GM08714 (cell line): ENCODE measurements around the gene ERC1.

ENCODE experiments used
- H3K4me3 ChIP-seq: fragments of 200-500 bp; sonication (Bioruptor generic); 2 replicates; pipeline ENCODE4 v1.5.1; 2014; ENCODE audit warnings: mild to moderate bottlenecking, low read length, inconsistent platforms
- ZNF274 ChIP-seq: IDR thresholded peaks from 2 replicates; pipeline ENCODE4 v1.6.1; 2012; ENCODE audit warnings: mild to moderate bottlenecking, low read depth, low read length

Gene ERC1

GRCh38 chr12:990661-991349, at the start of gene ERC1:
Gene ERC1 (plus strand): TSS chr12:991223. CDS start chr12:1027904, 36,681 bp downstream.
- TF ChIP-seq ZNF274, result no peak
- peak within 1 kb of the TSS; percentile 76 for H3K4me3 ChIP-seq

GRCh38 chr12:943051-943450, 48.0 kb upstream of the ERC1 start:
- TF ChIP-seq ZNF274, result no peak
- H3K4me3 ChIP-seq, result no peak overlapping the region

GRCh38 chr12:944211-944610, 46.8 kb upstream of the ERC1 start:
- no peak overlapping the region for H3K4me3 ChIP-seq
- no peak for TF ChIP-seq ZNF274

GRCh38 chr12:946212-946611, 44.8 kb upstream of the ERC1 start:
- no peak for TF ChIP-seq ZNF274
- no peak overlapping the region for H3K4me3 ChIP-seq

GRCh38 chr12:946631-947030, 44.4 kb upstream of the ERC1 start:
- TF ChIP-seq ZNF274, result no peak
- H3K4me3 ChIP-seq, result no peak overlapping the region

- TF ChIP-seq ZNF274, result no peak
These were observed 42.8 kb upstream of the ERC1 start for GRCh38 chr12:948238-948637.

GRCh38 chr12:949453-950191, 41.4 kb upstream of the ERC1 start, which contains the start of gene RAD52:
Gene RAD52 (minus strand): TSS chr12:949694. CDS start chr12:933058, 16,636 bp downstream.
- no peak for TF ChIP-seq ZNF274
- peak within 1 kb of the TSS; percentile 73 for H3K4me3 ChIP-seq

More at GRCh38 chr12:948238-948637, 42.8 kb upstream of the ERC1 start:
- H3K4me3 ChIP-seq, result peak overlapping the region; percentile 73

- H3K4me3 ChIP-seq, result no peak overlapping the region
- no peak for TF ChIP-seq ZNF274
These were observed 39.8 kb upstream of the ERC1 start for GRCh38 chr12:951176-951575.

- TF ChIP-seq ZNF274, result no peak
These were observed 37.2 kb upstream of the ERC1 start for GRCh38 chr12:953776-954175.

GRCh38 chr12:954741-955140, 36.3 kb upstream of the ERC1 start:
- H3K4me3 ChIP-seq, result no peak overlapping the region
- TF ChIP-seq ZNF274, result no peak

More at GRCh38 chr12:953776-954175, 37.2 kb upstream of the ERC1 start:
- no peak overlapping the region for H3K4me3 ChIP-seq

- no peak for TF ChIP-seq ZNF274
- no peak overlapping the region for H3K4me3 ChIP-seq
These were observed 35.1 kb upstream of the ERC1 start for GRCh38 chr12:955939-956338.

- no peak for TF ChIP-seq ZNF274
- no peak overlapping the region for H3K4me3 ChIP-seq
These were observed 32.4 kb upstream of the ERC1 start for GRCh38 chr12:958588-959123.

GRCh38 chr12:966724-967123, 24.3 kb upstream of the ERC1 start:
- no peak for TF ChIP-seq ZNF274
- no peak overlapping the region for H3K4me3 ChIP-seq

GRCh38 chr12:967641-968040, 23.4 kb upstream of the ERC1 start:
- H3K4me3 ChIP-seq, result no peak overlapping the region
- no peak for TF ChIP-seq ZNF274

- H3K4me3 ChIP-seq, result no peak overlapping the region
- TF ChIP-seq ZNF274, result no peak
These were observed 22.5 kb upstream of the ERC1 start for GRCh38 chr12:968545-968944.

GRCh38 chr12:969821-970220, 21.2 kb upstream of the ERC1 start:
- no peak for TF ChIP-seq ZNF274
- no peak overlapping the region for H3K4me3 ChIP-seq
